Activated CD4-positive, alpha-beta T cell treated with anti-CD3 and anti-CD28 coated beads, Interleukin-2, amount 10 ng/mL, durations not matched to agents 7 days and 5 days (primary cell): ENCODE results near the gene FHOD3. TPM values are rescaled to one million over a fixed set of nuclear protein-coding genes. Genes with fewer than 3 reads are reported as not detected.
"Not testable (repeated sequence)": the region's sequence is repeated elsewhere in the genome, so short reads cannot be mapped to it uniquely, and the experiment has no call there.

ENCODE experiments used
- CTCF ChIA-PET: fragments of 350-600 bp; sonication (Branson Sonifier 250); formaldehyde crosslinking; loops from one replicate; lab custom pipeline; 2021; ENCODE audit warnings: antibody characterized with exemption; lab: Charles Lee
- POLR2A ChIA-PET: fragments of 350-600 bp; sonication (Branson Sonifier 250); formaldehyde crosslinking; loops from one replicate; lab custom pipeline; 2021; ENCODE audit warnings: antibody characterized with exemption; lab: Charles Lee
- DNase-seq: peaks from one replicate; pipeline ENCODE4 v3.0.0-alpha.2; 2020
- H3K27ac Mint-ChIP-seq: one replicate; pipeline ENCODE4 v1.8.0; 2021; ENCODE audit warnings: mild to moderate bottlenecking, moderate library complexity, mixed read lengths
- H3K27me3 Mint-ChIP-seq: one replicate; pipeline ENCODE4 v1.8.0; 2021; ENCODE audit warnings: mixed read lengths
- H3K36me3 Mint-ChIP-seq: one replicate; pipeline ENCODE4 v1.8.0; 2021; ENCODE audit warnings: low read depth, mixed read lengths
- H3K4me1 Mint-ChIP-seq: one replicate; pipeline ENCODE4 v1.8.0; 2021; ENCODE audit warnings: mixed read lengths
- H3K4me3 Mint-ChIP-seq: one replicate; pipeline ENCODE4 v1.8.0; 2021; ENCODE audit warnings: mild to moderate bottlenecking, moderate library complexity, mixed read lengths
- H3K9me3 Mint-ChIP-seq: one replicate; pipeline ENCODE4 v1.8.0; 2021; ENCODE audit warnings: mixed read lengths
- total RNA-seq, 2 experiments: library from RNA; stranded (reverse); gene quantifications; one replicate each; pipeline ENCODE4 v1.2.3, GENCODE V29; 2021

Gene FHOD3
- total RNA-seq, 2 experiments from 2014 or later = not detected

- no peaks in the 10 kb centered on the region for H3K27me3 Mint-ChIP-seq
- H3K27ac Mint-ChIP-seq = no peak overlapping the region
- no peak for DNase-seq
- peaks cover 4% of the 10 kb centered on the region for H3K4me1 Mint-ChIP-seq
- ChIA-PET CTCF (interaction anchor here (0.9 to 2.3 kb wide), 3 partner anchors 15 to 23 kb away, joined by 3 to 12 read pairs (median 3); partner anchors contain the start of genes KIAA1328 and TPGS2), POLR2A (no interaction called here)
- H3K4me3 Mint-ChIP-seq = no peak overlapping the region
- peaks cover 26% of the 10 kb centered on the region for H3K36me3 Mint-ChIP-seq
- no peaks in the 10 kb centered on the region for H3K9me3 Mint-ChIP-seq
Observed at GRCh38 chr18:36813101-36813775, 515.7 kb downstream of the FHOD3 start.

DNA sequence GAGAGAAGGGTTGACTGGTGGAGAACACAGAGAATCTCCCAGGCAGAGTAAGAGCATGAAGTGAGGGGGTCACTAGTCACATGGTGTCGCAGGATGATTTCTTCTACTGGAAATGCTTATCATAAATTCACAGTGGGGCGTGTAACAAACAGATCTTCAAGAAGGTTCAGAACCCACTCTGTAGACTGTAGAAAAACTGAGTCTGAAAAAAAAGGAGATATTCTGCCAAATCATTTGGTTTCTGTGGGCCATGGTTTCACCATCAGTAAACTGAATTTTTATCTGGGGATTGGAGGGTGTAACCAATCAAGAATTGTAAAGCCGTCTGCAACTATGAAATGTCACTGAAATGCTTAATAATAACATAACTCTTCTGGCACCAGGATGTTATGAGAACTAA, 516.3 kb downstream of the FHOD3 start:
- Mint-ChIP-seq H3K4me1 (peaks cover 4% of the 10 kb centered on the region), H3K4me3 (no peak overlapping the region), H3K9me3 (no peaks in the 10 kb centered on the region), H3K36me3 (peaks cover 31% of the 10 kb centered on the region), H3K27ac (no peak overlapping the region), H3K27me3 (no peaks in the 10 kb centered on the region)
- ChIA-PET POLR2A (no interaction called here), CTCF (interaction anchor here (0.9 kb wide), 1 partner anchor 16 kb away, joined by 3 read pairs; the partner anchor contains the start of gene KIAA1328)
- DNase-seq = no peak

- no peak for DNase-seq
- no peaks in the 10 kb centered on the region for H3K27me3 Mint-ChIP-seq
- ChIA-PET CTCF (interaction anchor here (1.0 kb wide), 1 partner anchor 14 kb away, joined by 4 read pairs; the partner anchor contains the start of genes KIAA1328 and TPGS2), POLR2A (no interaction called here)
- H3K36me3 Mint-ChIP-seq = peaks cover 36% of the 10 kb centered on the region
- no peaks in the 10 kb centered on the region for H3K9me3 Mint-ChIP-seq
- H3K4me1 Mint-ChIP-seq = peaks cover 3% of the 10 kb centered on the region
- no peak overlapping the region for H3K4me3 Mint-ChIP-seq
- no peak overlapping the region for H3K27ac Mint-ChIP-seq
Observed at GRCh38 chr18:36814994-36815393, 517.5 kb downstream of the FHOD3 start.

DNA sequence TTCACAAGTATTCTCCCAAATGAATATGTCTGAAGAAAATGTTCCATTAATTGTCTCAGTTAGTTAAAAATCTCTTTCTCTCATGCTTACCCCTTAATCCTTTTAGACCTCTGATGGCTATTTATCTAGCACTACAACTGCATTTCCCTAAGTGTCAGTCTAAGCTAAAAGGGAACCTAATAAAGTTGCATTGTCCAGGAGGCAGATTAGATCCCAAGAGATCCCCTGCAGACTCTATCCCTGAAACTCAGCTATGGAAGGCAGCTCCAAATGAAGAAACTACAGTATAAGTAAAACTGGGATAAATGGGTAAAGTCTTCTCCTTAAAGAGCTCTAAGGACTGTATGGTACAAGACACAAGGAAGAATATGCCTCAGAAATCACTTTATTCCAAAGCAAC, 518.6 kb downstream of the FHOD3 start:
- CTCF ChIA-PET, H3K9me3 Mint-ChIP-seq, H3K4me3 Mint-ChIP-seq, DNase-seq, H3K27ac Mint-ChIP-seq, POLR2A ChIA-PET, H3K4me1 Mint-ChIP-seq, H3K27me3 Mint-ChIP-seq: not testable (repeated sequence)
- peaks cover 42% of the 10 kb centered on the region for H3K36me3 Mint-ChIP-seq

- H3K9me3 Mint-ChIP-seq = no peaks in the 10 kb centered on the region
- DNase-seq = no peak
- no peak overlapping the region for H3K4me3 Mint-ChIP-seq
- ChIA-PET POLR2A (no interaction called here), CTCF (interaction anchor here (1.2 kb wide), 1 partner anchor 12 kb away, joined by 4 read pairs; the partner anchor contains the start of genes KIAA1328 and TPGS2)
- H3K4me1 Mint-ChIP-seq = peaks cover 3% of the 10 kb centered on the region
- H3K27ac Mint-ChIP-seq = no peak overlapping the region
- H3K36me3 Mint-ChIP-seq = peaks cover 47% of the 10 kb centered on the region
- H3K27me3 Mint-ChIP-seq = no peaks in the 10 kb centered on the region
Observed at GRCh38 chr18:36817039-36817438, 519.5 kb downstream of the FHOD3 start.

GRCh38 chr18:36818652-36819051, 521.1 kb downstream of the FHOD3 start:
- Mint-ChIP-seq H3K9me3 (no peaks in the 10 kb centered on the region), H3K4me1 (peaks cover 3% of the 10 kb centered on the region), H3K4me3 (no peak overlapping the region), H3K27me3 (no peaks in the 10 kb centered on the region), H3K36me3 (peaks cover 45% of the 10 kb centered on the region), H3K27ac (no peak overlapping the region)
- ChIA-PET POLR2A (interaction anchor here (0.7 kb wide), 1 partner anchor 11 kb away, joined by 3 read pairs; the partner anchor contains the start of gene KIAA1328), CTCF (interaction anchor here (0.6 to 2.2 kb wide), 2 partner anchors 9 to 11 kb away, joined by 7 read pairs; no protein-coding TSS in a partner anchor)
- no peak for DNase-seq

GRCh38 chr18:36819621-36820020, 522.1 kb downstream of the FHOD3 start:
- no peaks in the 10 kb centered on the region for H3K27me3 Mint-ChIP-seq
- H3K27ac Mint-ChIP-seq = no peak overlapping the region
- DNase-seq = no peak
- POLR2A ChIA-PET = no interaction called here
- no peaks in the 10 kb centered on the region for H3K9me3 Mint-ChIP-seq
- peaks cover 53% of the 10 kb centered on the region for H3K36me3 Mint-ChIP-seq
- H3K4me1 Mint-ChIP-seq = peaks cover 13% of the 10 kb centered on the region
- no peak overlapping the region for H3K4me3 Mint-ChIP-seq
- CTCF ChIA-PET = interaction anchor here (0.6 to 2.2 kb wide), 2 partner anchors 10 to 1436 kb away, joined by 3 to 7 read pairs; no protein-coding TSS in a partner anchor

GRCh38 chr18:36821681-36822080, 524.2 kb downstream of the FHOD3 start:
- no peak overlapping the region for H3K27ac Mint-ChIP-seq
- ChIA-PET CTCF (interaction anchor here (2.5 kb wide), 1 partner anchor 11 kb away, joined by 6 read pairs; no protein-coding TSS in a partner anchor), POLR2A (no interaction called here)
- H3K4me1 Mint-ChIP-seq = peaks cover 18% of the 10 kb centered on the region
- H3K27me3 Mint-ChIP-seq = no peaks in the 10 kb centered on the region
- H3K4me3 Mint-ChIP-seq = no peak overlapping the region
- no peaks in the 10 kb centered on the region for H3K9me3 Mint-ChIP-seq
- H3K36me3 Mint-ChIP-seq = peaks cover 57% of the 10 kb centered on the region
- DNase-seq = no peak

GRCh38 chr18:36825526-36825925, 528.0 kb downstream of the FHOD3 start:
- Mint-ChIP-seq H3K4me1 (peaks cover 42% of the 10 kb centered on the region), H3K27ac (no peak overlapping the region), H3K4me3 (no peak overlapping the region), H3K9me3 (no peaks in the 10 kb centered on the region), H3K36me3 (peaks cover 44% of the 10 kb centered on the region), H3K27me3 (no peaks in the 10 kb centered on the region)
- ChIA-PET POLR2A (no interaction called here), CTCF (no interaction called here)
- DNase-seq = no peak

GRCh38 chr18:36826556-36826955, 529.0 kb downstream of the FHOD3 start:
- no peak overlapping the region for H3K27ac Mint-ChIP-seq
- ChIA-PET POLR2A (no interaction called here), CTCF (no interaction called here)
- H3K27me3 Mint-ChIP-seq = no peaks in the 10 kb centered on the region
- H3K9me3 Mint-ChIP-seq = no peaks in the 10 kb centered on the region
- DNase-seq = no peak
- peaks cover 36% of the 10 kb centered on the region for H3K36me3 Mint-ChIP-seq
- H3K4me1 Mint-ChIP-seq = peaks cover 52% of the 10 kb centered on the region
- H3K4me3 Mint-ChIP-seq = no peak overlapping the region

- no peaks in the 10 kb centered on the region for H3K27me3 Mint-ChIP-seq
- H3K27ac Mint-ChIP-seq = peak overlapping the region; percentile 98
- DNase-seq = no peak
- POLR2A ChIA-PET = no interaction called here
- H3K4me1 Mint-ChIP-seq = peaks cover 54% of the 10 kb centered on the region
- H3K36me3 Mint-ChIP-seq = peaks cover 29% of the 10 kb centered on the region
- H3K4me3 Mint-ChIP-seq = peak overlapping the region; percentile 96
- H3K9me3 Mint-ChIP-seq = no peaks in the 10 kb centered on the region
- CTCF ChIA-PET = interaction anchor here (0.8 to 2.1 kb wide), 6 partner anchors 11 to 31 kb away, joined by 3 to 12 read pairs (median 4); no protein-coding TSS in a partner anchor
Observed at GRCh38 chr18:36828157-36828629, 530.7 kb downstream of the FHOD3 start.

DNA sequence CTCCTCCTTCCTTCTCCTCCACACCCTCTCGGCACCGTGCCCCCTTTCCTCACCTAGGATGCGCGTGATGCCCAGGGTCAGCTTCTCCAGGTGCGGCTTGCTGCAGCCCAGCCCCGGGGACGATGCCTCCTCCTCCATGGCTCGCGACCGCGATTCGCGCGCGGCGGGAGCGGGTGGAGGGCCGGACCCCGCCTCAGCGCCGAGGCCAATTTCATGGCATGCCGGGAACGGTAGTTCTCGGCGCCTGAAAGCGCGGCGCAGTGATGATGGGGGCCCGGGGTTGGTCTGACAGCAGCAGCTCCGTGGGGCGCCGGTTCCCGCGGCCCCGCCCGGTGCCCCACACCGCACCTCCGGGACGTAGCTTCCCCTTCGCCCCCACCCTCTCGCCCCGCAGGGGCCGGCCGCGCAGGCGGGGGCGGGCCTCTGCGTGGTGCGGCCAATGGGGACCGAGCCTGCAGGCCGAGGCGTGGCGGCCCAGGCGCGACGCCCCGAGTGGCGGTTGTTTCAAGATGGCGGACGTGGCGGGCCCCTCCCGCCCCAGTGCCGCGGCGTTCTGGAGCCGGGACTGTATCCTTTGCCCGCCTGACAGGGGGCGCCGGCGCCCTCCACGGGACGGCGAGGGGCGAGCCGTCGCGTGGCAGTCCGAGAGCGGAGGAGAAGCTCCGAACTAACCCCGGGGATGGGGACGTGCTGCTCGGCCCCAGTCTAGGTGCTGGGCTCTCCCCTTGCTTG, 531.3 kb downstream of the FHOD3 start, which contains the start of the genes KIAA1328 and TPGS2:
TSS of gene KIAA1328 (plus strand) at position 498 of the 732 bp plus-strand sequence. CDS start at position 510, 12 bp downstream.
TSS of gene TPGS2 (minus strand) at position 373 of the 732 bp plus-strand sequence. CDS start at position 138, 235 bp downstream.
- peak; percentile 88 for DNase-seq
- POLR2A ChIA-PET = interaction anchor here (0.6 kb wide), 1 partner anchor 10 kb away, joined by 3 read pairs; no protein-coding TSS in a partner anchor
- Mint-ChIP-seq H3K36me3 (peaks cover 26% of the 10 kb centered on the region), H3K9me3 (no peaks in the 10 kb centered on the region), H3K27ac (peak within 1 kb of the TSS; percentile 98), H3K27me3 (no peaks in the 10 kb centered on the region), H3K4me1 (peaks cover 52% of the 10 kb centered on the region), H3K4me3 (peak within 1 kb of the TSS; percentile 96)
- CTCF ChIA-PET = interaction anchor here (0.6 to 2.1 kb wide), 10 partner anchors 9 to 31 kb away, joined by 3 to 12 read pairs (median 4); no protein-coding TSS in a partner anchor
